Gastrocnemius medialis (tissue), 4 donors: ENCODE data around the gene SLAMF7. TPM values are rescaled to one million over a fixed set of nuclear protein-coding genes. Genes with fewer than 3 reads are reported as not detected.

Source experiments
- ATAC-seq, 2 donors: fragments of 150-250 bp; one replicate each; pipeline ENCODE4 v1.9.1; 2016
- DNase-seq, 2 donors: peaks; one replicate each; pipeline ENCODE4 v3.0.0-alpha.2; 2019
- H3K27ac ChIP-seq, 4 donors: fragments of 200-600 bp; sonication (generic); 1 replicate in 1 of 4; 2 replicates in 3 of 4; pipeline ENCODE4 v1.5.1; 2016 to 2018; ENCODE audit warnings: mild to moderate bottlenecking in 2 of 4, moderate library complexity in 1 of 4
- H3K27me3 ChIP-seq, 3 donors: fragments of 200-600 bp; sonication (generic) in 2 of 3; 1 replicate in 1 of 3; 2 replicates in 2 of 3; pipeline versions ENCODE4 v1.5.1 to v1.6.0; 2016 to 2019; ENCODE audit warnings: mild to moderate bottlenecking in 1 of 3, moderate library complexity in 1 of 3
- H3K36me3 ChIP-seq, 2 donors: fragments of 200-600 bp; sonication (generic) in 1 of 2; one replicate each; pipeline ENCODE4 v1.5.1; 2017 to 2018
- H3K4me1 ChIP-seq, 2 donors: fragments of 200-600 bp; sonication (generic) in 1 of 2; one replicate each; pipeline ENCODE4 v1.5.1; 2016 to 2017; ENCODE audit warnings: mild to moderate bottlenecking in 2 of 2
- H3K4me3 ChIP-seq, 4 donors: fragments of 200-600 bp; sonication (generic) in 3 of 4; 1 replicate in 1 of 4; 2 replicates in 3 of 4; pipeline ENCODE4 v1.5.1; 2016 to 2019; ENCODE audit warnings: mild to moderate bottlenecking in 2 of 4
- H3K9me3 ChIP-seq, 3 donors: fragments of 200-600 bp; sonication (generic) in 2 of 3; 1 replicate in 1 of 3; 2 replicates in 2 of 3; pipeline ENCODE4 v1.5.1; 2016 to 2019
- CTCF ChIP-seq, 5 experiments: fragments of 450-650 bp in 3 of 5; fragments of 200-600 bp in 2 of 5; sonication (generic) in 2 of 5; IDR thresholded peaks in 4 of 5; conservative IDR thresholded peaks in 1 of 5; 1 replicate in 4 of 5; 2 replicates in 1 of 5; pipeline ENCODE4 v1.5.1; 2016 to 2019; ENCODE audit warnings: antibody characterized with exemption in 5 of 5, mild to moderate bottlenecking in 3 of 5, moderate library complexity in 3 of 5
- POLR2A ChIP-seq, 2 donors: fragments of 450-650 bp; IDR thresholded peaks; one replicate each; pipeline ENCODE4 v1.6.1; 2017; ENCODE audit warnings: antibody characterized with exemption in 2 of 2, mild to moderate bottlenecking in 2 of 2, moderate library complexity in 2 of 2
- in situ Hi-C, 4 donors: fragments of 200-750 bp; cut with MboI; loops; one replicate each; pipeline versions ENCODE4 v1.15.0 to v1.8.0; 2017; ENCODE audit warnings: low sequenced_read_pairs in 4 of 4
- intact Hi-C: fragments of 100-400 bp; cut with DNase I; formaldehyde crosslinking; loops from one replicate; pipeline ENCODE4 v1.15.1; 2023; ENCODE audit warnings: low total_unique reads
- total RNA-seq, 4 donors: library from RNA; depleted of rRNA; stranded (reverse); fragments of >200 nt; gene quantifications; one replicate each; pipeline versions ENCODE4 v1.1.0 to v1.2.3, GENCODE V29; 2016

Gene SLAMF7
- total RNA-seq, 4 donors from 2014 or later: 0.81 TPM; not detected in 3

- DNase-seq (no peak), ATAC-seq (no peak)
- Histone ChIP-seq H3K4me3 (no peak overlapping the region), H3K4me1 (no peaks in the 10 kb centered on the region), H3K9me3 (no peaks in the 10 kb centered on the region), H3K36me3 (no peaks in the 10 kb centered on the region), H3K27me3 (no peaks in the 10 kb centered on the region), H3K27ac (no peak overlapping the region)
- intact Hi-C loops (no loop called here), in situ Hi-C loops (no loop called here)
- TF ChIP-seq POLR2A (IDR thresholded peaks at IDR 0.05): no peak
- TF ChIP-seq CTCF (IDR thresholded peaks at IDR 0.05 in 4 of 5, conservative IDR thresholded peaks at IDR 0.05 in 1 of 5): no peak
Observed at GRCh38 chr1:160767395-160768294, 28.6 kb downstream of the SLAMF7 start.

- Histone ChIP-seq H3K36me3 (no peaks in the 10 kb centered on the region), H3K4me1 (no peaks in the 10 kb centered on the region), H3K4me3 (no peak overlapping the region), H3K27me3 (no peaks in the 10 kb centered on the region), H3K9me3 (no peaks in the 10 kb centered on the region), H3K27ac (no peak overlapping the region)
- DNase-seq: no peak
- TF ChIP-seq POLR2A (IDR thresholded peaks at IDR 0.05): no peak
- no peak for TF ChIP-seq CTCF (IDR thresholded peaks at IDR 0.05 in 4 of 5, conservative IDR thresholded peaks at IDR 0.05 in 1 of 5)
- intact Hi-C loops: no loop called here
- in situ Hi-C loops: no loop called here
- ATAC-seq: no peak
Observed at GRCh38 chr1:160768295-160768657, 29.2 kb downstream of the SLAMF7 start.

GRCh38 chr1:160772331-160772730 lies 33.3 kb downstream of the SLAMF7 start:
- no peak overlapping the region for H3K4me3 ChIP-seq
- H3K27me3 ChIP-seq: no peaks in the 10 kb centered on the region
- H3K4me1 ChIP-seq: no peaks in the 10 kb centered on the region
- in situ Hi-C loops: no loop called here
- H3K9me3 ChIP-seq: no peaks in the 10 kb centered on the region
- H3K27ac ChIP-seq: no peak overlapping the region
- TF ChIP-seq CTCF (IDR thresholded peaks at IDR 0.05 in 4 of 5, conservative IDR thresholded peaks at IDR 0.05 in 1 of 5) (no peak), POLR2A (IDR thresholded peaks at IDR 0.05) (no peak)
- H3K36me3 ChIP-seq: no peaks in the 10 kb centered on the region
- ATAC-seq: no peak
- intact Hi-C loops: no loop called here
- no peak for DNase-seq

GRCh38 chr1:160773093-160773492 lies 34.0 kb downstream of the SLAMF7 start:
- in situ Hi-C loops (no loop called here), intact Hi-C loops (no loop called here)

More at GRCh38 chr1:160773093-160773492, 34.0 kb downstream of the SLAMF7 start:
- no peak for TF ChIP-seq POLR2A (IDR thresholded peaks at IDR 0.05)
- no peak for TF ChIP-seq CTCF (IDR thresholded peaks at IDR 0.05 in 4 of 5, conservative IDR thresholded peaks at IDR 0.05 in 1 of 5)
- Histone ChIP-seq H3K27me3 (no peaks in the 10 kb centered on the region), H3K36me3 (no peaks in the 10 kb centered on the region), H3K9me3 (no peaks in the 10 kb centered on the region), H3K4me1 (no peaks in the 10 kb centered on the region), H3K27ac (no peak overlapping the region), H3K4me3 (no peak overlapping the region)
- ATAC-seq (no peak), DNase-seq (no peak)
